HG02642 (cell line): ENCODE measurements around the gene HKDC1.

ENCODE experiments used
- ATAC-seq: cut with Tn5 transposase; IDR thresholded peaks from one replicate; pipeline ENCODE4 v1.9.1; 2021; ENCODE audit warnings: mild to moderate bottlenecking; ENCODE audit not compliant: unreplicated experiment, poor library complexity

Gene HKDC1

GRCh38 chr10:69316313-69317059 lies 96.4 kb downstream of the HKDC1 start:
- no peak for ATAC-seq
